ES-I3 (cell line): ENCODE results near the gene SH3TC2.

Experiments used
- H3K36me3 ChIP-seq: 2 replicates; pipeline ENCODE4 v1.6.1; 2013; ENCODE audit warnings: mild to moderate bottlenecking, low read length, control low read depth, moderate library complexity; ENCODE audit not compliant: insufficient read depth
- H3K4me1 ChIP-seq: 2 replicates; pipeline ENCODE4 v1.6.1; 2013; ENCODE audit warnings: mild to moderate bottlenecking, control low read depth, low read length; ENCODE audit not compliant: insufficient read depth
- H3K9ac ChIP-seq: 2 replicates; pipeline ENCODE4 v1.6.1; 2013; ENCODE audit warnings: low read depth, mild to moderate bottlenecking, low read length, moderate library complexity
- H3K9me3 ChIP-seq: 2 replicates; pipeline ENCODE4 v1.6.1; 2013; ENCODE audit warnings: mild to moderate bottlenecking, low read length, moderate library complexity; ENCODE audit not compliant: control insufficient read depth, insufficient read depth

Gene SH3TC2

DNA sequence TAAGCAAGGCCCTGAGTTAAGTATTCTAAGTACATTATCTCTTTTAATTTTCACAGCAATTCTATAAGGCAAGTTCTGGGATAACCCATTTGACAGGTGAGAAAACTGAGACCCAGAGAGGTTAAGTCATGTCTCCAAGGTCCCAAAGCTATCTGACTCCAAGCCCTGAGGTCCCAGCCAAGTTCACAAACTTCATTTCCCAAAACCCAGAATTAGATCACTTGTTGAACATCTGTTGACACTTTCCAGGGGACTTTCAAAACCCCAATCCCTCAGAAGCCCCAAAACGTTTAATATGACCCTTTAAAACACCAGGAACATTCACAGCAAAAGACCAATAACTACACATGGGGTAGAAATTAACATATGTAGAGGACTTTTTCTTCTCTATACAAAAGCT, 72.0 kb downstream of the SH3TC2 start:
- H3K9ac ChIP-seq = no peak overlapping the region
- H3K36me3 ChIP-seq = no peaks in the 10 kb centered on the region
- H3K9me3 ChIP-seq = no peaks in the 10 kb centered on the region
- H3K4me1 ChIP-seq = 0 out of 2 replicates have a peak, but pooled peaks cover 7% of the 10 kb centered on the region

DNA sequence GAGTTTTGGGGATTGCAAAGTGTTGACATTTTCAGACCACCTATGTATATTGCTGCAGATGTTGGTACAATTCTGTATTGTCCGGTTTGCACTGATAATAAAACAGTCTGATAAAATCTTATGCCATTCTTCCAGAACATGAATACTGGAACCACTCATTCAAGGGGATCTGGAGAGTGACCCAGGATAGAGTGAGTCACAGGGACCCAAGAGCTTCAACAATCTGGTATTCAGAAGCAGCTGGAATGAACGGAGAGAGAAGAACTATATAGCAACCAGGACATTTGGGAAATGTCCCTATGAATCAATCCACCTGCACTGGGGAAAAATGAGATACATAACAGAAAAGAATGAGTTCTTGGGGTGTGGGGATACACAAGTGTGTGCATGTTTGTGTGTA, 73.3 kb downstream of the SH3TC2 start:
- Histone ChIP-seq H3K9ac (no peak overlapping the region), H3K9me3 (no peaks in the 10 kb centered on the region), H3K4me1 (peaks cover 11% of the 10 kb centered on the region), H3K36me3 (no peaks in the 10 kb centered on the region)

DNA sequence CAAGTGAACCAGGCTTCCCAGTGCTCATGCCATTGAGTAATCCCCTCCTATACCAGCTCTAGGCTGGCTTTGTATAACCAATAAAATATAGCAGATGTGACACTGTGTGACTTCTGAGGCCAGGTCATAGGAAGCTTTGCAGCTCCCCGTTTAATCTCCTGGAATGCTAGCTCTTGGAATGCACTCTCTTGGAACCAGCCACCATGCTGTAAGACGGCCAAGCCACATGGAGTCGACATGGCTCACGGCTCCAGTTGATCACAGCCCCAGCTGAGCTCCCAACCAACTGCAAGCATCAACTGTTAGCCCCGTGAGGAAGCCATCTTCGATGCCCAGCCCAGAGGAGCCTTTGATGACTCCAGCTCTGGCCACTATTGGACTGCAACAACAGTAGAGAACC, 74.5 kb downstream of the SH3TC2 start:
- Histone ChIP-seq H3K9me3 (no peaks in the 10 kb centered on the region), H3K36me3 (no peaks in the 10 kb centered on the region), H3K4me1 (peaks cover 19% of the 10 kb centered on the region), H3K9ac (no peak overlapping the region)

DNA sequence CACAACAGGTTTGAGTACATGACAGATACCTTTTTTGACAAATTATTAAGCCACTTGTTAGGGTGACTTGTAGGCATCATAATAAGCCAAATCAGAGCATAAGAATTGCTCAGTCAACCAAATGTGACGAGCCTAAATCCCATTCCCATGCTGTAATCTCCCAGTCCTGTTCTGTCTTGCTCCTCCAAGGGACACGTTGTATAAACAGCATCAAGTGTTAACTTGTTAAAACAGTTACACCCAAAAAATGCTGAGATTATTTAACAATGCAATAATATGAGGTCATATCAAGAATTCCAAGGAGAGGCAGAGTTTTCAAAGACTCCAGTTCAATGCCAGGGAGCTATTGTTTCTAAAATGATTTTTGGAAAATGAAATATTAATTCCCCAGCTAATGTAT, 76.2 kb downstream of the SH3TC2 start:
- no peak overlapping the region for H3K9ac ChIP-seq

DNA sequence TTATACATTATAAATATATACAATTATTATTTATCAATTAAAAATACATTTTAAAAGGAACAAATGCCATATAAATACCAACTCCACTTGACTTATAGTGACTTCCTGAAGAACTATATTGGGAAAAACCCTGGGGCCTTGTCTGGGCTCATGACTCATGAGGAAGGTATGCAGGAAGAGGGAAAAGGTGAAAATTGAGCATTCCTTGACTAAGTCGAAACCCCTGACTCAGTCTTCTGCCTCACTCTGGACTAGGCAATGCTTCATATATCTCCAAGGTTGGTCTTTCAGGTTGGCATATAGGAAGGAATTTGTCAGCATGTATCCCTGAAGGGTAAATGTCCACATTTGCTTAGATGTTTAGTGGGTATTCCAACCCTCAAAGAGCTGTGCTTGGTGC, 78.5 kb downstream of the SH3TC2 start:
- H3K4me1 ChIP-seq = peaks cover 12% of the 10 kb centered on the region
- no peak overlapping the region for H3K9ac ChIP-seq
- H3K9me3 ChIP-seq = no peaks in the 10 kb centered on the region
- H3K36me3 ChIP-seq = no peaks in the 10 kb centered on the region

More for the DNA sequence above, 76.2 kb downstream of the SH3TC2 start:
- no peaks in the 10 kb centered on the region for H3K36me3 ChIP-seq
- H3K4me1 ChIP-seq = peaks cover 17% of the 10 kb centered on the region
- no peaks in the 10 kb centered on the region for H3K9me3 ChIP-seq

DNA sequence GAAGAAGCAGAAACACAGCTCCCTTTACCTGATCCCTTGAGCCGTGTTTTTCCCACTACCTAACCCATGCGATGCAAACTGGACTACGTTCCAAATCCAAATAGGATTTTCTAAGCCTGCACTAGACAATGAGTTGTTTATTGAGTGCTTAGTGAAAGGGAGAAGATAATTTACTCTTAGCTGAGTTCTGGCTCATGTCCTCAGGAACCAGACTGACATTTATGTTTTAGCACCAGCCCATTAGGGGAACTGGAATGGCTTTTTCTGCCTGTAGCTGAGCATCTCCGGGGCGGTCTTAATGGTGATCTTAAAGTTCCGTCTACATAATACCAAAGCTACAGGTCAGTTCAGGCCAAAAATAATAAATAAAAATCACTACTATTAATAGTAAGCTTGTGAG, 81.5 kb downstream of the SH3TC2 start:
- H3K36me3 ChIP-seq = no peaks in the 10 kb centered on the region
- H3K4me1 ChIP-seq = peaks cover 15% of the 10 kb centered on the region
- H3K9ac ChIP-seq = no peak overlapping the region
- H3K9me3 ChIP-seq = no peaks in the 10 kb centered on the region

DNA sequence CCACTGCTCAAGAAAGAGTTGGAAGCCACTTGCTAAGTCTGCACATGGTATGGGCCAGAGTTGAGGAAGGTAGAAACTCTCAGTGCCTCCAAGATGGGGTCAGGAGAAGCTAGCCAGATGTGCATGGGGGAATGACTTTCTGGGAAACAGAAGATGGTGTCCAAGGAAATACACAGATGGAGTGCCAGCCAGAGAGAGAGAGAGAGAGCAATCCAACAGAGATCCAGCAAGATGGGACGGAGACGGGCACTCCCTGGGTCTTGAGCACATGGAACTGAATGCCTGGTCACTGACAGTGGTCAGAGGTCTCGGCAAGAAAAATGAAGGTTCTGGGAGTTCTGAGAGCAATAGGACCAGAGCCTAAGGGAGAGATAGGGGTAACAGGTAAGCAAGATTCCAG, 82.1 kb downstream of the SH3TC2 start:
- Histone ChIP-seq H3K9me3 (no peaks in the 10 kb centered on the region), H3K9ac (no peak overlapping the region), H3K4me1 (peaks cover 16% of the 10 kb centered on the region), H3K36me3 (no peaks in the 10 kb centered on the region)

DNA sequence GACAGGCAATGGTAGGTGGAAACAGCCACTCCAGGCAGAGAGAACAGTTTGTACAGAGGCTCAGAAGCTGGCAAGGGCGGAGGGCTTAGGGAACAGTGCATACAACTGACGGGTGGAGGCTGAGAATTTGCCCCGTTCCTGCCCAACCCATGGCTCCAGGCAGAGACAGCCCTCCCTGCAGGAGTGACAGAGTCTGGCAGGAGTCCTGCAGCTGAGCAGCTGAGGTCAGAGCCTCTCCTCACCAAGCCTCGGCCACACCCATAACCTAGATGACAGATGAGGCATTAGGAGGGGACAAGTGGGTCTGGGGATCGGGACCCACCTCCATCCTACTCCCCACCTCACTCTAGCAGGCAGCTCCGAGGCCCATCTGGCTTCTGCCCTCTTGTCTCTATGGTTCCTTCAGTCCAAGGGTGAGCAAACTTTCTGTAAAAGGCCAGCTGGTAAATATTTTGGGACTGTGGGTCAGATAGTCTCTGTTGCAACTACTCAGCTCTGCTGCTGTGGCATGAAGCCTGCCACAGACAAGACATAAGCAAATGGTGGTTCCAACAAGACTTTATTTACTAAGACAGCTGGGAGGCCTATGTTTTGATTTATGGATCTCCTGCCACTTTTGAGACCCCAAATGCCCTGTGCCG, 83.7 kb downstream of the SH3TC2 start:
- Histone ChIP-seq H3K9me3 (no peaks in the 10 kb centered on the region), H3K9ac (no peak overlapping the region), H3K4me1 (peaks cover 10% of the 10 kb centered on the region), H3K36me3 (no peaks in the 10 kb centered on the region)

DNA sequence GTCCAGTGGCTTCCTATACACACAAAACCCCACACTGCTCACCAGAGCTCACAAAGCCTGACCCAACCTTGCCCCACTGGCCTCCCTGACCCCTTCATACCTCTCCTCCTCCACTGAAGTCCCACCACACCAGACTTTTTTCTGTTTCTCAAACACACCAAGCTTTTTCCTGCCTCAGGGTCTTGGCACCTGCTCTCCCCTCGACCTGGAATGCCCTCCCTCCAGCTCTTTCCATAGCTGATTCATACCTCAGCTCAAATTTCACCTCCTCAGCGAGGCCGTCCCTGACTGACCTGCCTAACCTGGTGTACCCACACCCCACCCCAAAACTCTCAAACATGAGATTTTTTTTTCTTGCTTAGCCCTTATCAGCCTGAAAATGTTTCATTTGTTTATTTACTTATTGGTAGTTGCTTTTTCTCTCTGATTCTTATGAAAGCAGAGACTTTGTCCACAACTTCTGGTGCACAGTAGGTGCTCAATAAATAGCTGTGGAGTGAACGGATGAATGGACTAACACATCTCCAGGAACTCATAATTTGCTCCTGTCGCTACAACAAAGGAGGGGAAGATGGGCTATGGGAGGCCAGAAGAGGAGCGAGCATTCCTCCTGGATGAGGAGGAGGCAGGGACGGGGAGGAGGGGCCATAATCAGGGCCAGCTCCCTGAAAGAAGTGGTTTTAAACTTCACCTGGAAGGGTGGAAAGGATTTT, 84.3 kb downstream of the SH3TC2 start:
- Histone ChIP-seq H3K36me3 (no peaks in the 10 kb centered on the region), H3K9me3 (no peaks in the 10 kb centered on the region), H3K9ac (no peak overlapping the region), H3K4me1 (peaks cover 4% of the 10 kb centered on the region)

DNA sequence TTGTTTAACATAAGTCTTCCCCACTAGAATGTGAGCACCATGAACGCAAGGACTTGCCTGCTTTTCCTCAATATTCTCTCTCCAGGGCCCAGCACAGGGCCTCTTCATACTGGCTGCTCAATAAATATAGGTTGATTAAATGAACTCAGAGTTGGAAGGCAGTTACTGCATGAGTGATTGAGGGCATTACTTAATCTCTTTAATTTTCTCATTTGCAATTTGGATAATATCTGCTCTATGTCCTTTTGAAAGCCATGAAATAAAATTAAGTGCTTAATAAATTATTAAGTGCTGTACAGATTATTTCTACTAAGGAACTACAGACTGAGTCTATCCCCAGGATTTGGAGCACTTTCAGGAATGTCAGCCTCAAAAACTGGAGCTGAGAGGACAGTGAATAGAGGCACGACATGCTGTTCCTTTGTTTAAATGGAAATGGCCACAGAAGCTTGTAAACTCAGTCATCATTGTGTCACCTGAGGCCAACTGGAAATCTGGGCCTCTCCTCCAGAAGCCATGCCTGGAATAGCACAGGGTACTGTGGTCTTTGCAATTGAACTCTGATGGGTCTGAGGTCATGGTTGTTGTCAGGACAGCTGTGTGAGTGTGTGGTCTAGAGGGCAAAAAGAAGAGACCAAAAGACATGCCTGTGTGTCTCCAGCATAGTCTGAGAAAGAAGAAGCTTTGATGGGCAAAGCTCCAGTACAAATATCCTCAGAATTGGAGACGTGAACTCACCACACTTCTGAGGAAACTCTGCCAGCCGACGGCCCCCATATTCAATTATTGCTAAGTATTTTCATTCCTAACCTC, 86.1 kb downstream of the SH3TC2 start:
- no peaks in the 10 kb centered on the region for H3K9me3 ChIP-seq
- H3K9ac ChIP-seq = no peak overlapping the region
- no peaks in the 10 kb centered on the region for H3K36me3 ChIP-seq
- peaks cover 14% of the 10 kb centered on the region for H3K4me1 ChIP-seq

DNA sequence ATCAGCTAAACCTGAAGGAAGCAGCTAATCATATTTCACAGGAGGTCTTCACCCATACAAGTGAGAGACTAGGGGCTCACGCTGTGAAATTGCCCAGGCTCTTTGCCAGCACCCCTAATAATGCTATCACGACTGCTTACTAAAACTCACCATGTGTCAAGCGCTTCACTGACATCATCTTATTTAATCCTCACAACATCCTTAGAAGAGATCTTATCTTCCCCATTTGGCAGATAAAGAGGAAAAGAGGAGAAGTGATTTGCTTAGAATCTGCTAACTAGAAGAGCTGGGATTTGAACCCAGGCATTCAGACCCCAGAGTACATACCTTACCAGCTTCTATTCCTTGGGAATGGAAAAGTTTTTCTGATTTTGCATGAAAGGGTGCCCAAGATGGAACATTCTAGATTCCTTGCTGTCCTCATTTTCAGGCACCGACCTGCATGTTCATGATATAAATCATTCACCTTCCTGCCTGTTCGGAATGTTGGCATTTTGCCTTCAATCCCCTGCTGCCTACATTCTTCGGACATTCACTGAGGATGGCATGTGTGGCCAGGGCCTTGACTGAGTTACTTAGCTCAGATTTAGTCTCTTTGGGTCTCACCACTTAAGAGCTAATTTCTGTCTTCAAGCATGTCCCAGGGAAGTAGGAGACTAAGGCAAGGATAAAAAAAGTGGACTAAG, 88.1 kb downstream of the SH3TC2 start:
- Histone ChIP-seq H3K36me3 (no peaks in the 10 kb centered on the region), H3K9ac (no peak overlapping the region), H3K4me1 (peaks cover 18% of the 10 kb centered on the region), H3K9me3 (no peaks in the 10 kb centered on the region)

DNA sequence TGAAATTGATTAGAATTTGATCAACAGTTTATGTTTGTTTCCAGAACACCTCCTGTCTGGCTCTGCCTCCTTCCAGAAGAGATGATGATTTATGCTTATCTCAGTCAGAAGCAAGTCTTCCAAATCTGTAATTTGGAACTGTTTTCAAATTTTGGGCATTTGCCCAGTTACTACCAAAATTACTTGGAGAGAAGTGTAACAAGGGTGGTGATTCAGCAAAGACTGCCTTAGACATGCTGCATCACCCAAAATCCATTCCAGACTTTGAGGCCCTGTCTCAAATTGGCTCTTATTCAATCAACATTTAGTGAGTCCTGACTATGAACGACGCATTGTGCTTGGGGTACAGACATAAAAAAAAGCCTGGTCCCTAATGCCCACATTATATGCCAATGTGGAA, 89.4 kb downstream of the SH3TC2 start:
- Histone ChIP-seq H3K9ac (no peak overlapping the region), H3K4me1 (peaks cover 20% of the 10 kb centered on the region), H3K9me3 (no peaks in the 10 kb centered on the region), H3K36me3 (no peaks in the 10 kb centered on the region)

DNA sequence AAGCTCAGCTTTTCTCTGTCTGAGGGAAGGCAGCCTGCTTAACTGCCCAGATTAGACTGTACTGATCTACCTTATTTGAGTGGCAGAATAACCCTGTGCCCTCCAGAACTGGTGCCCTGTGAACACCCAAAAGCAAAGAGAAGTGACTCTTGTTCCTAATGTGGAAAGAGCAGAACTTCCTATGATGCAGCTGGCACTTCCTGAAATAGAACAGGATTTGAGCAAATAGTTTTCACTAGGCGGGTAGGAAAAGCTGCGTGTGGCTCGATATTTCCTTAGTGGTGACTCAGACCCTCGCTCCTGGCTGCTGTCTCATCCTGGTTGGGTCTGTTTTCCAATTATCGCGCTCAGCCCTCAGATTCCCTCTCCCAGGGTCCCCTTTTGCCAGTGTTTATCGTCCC, 89.9 kb downstream of the SH3TC2 start:
- peaks cover 20% of the 10 kb centered on the region for H3K4me1 ChIP-seq

DNA sequence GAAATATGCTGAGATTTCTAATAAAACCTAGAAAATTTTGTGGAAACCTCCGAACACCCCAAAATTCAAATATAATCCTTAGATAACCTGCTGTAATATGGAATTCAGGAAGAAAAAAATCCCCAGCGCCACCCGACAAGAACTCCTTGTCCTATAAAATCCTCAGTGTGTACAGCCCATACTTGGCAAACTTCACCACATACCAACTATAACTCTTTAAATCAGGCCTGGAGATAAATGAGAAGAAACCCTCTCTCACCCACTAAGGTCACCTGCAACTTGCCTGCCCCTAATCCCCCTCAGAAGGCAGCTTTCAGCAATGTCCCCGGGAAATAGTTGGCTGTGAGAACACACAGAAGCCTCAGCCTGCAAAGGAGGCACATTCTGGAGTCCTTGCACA, 90.5 kb downstream of the SH3TC2 start:
- Histone ChIP-seq H3K36me3 (no peaks in the 10 kb centered on the region), H3K9ac (no peak overlapping the region), H3K4me1 (peaks cover 20% of the 10 kb centered on the region), H3K9me3 (no peaks in the 10 kb centered on the region)

More for the DNA sequence above, 89.9 kb downstream of the SH3TC2 start:
- Histone ChIP-seq H3K9me3 (no peaks in the 10 kb centered on the region), H3K9ac (no peak overlapping the region), H3K36me3 (no peaks in the 10 kb centered on the region)
